Heart left ventricle (tissue), 16 donors: Measurements from ENCODE around the gene UNC5C. TPM values are rescaled to one million over a fixed set of nuclear protein-coding genes. Genes with fewer than 3 reads are reported as not detected.

Source experiments
- ATAC-seq, 4 donors: fragments of 200-7000 bp; cut with Tn5 transposase; one replicate each; pipeline ENCODE4 v1.9.1; 2020 to 2022; ENCODE audit warnings: moderate library complexity in 4 of 4, mild to moderate bottlenecking in 3 of 4, moderate number of reproducible peaks in 1 of 4
- DNase-seq, 5 donors: peaks; one replicate each; pipeline ENCODE4 v3.0.0-alpha.2; 2020
- H3K27ac ChIP-seq, 12 donors: fragments of 200-600 bp; sonication (generic) in 4 of 12; one replicate each; pipeline versions ENCODE4 v1.5.0 to v1.8.0; 2016 to 2022; ENCODE audit warnings: mild to moderate bottlenecking in 2 of 12
- H3K27me3 ChIP-seq, 9 donors: fragments of 200-600 bp; sonication (generic) in 2 of 9; one replicate each; pipeline versions ENCODE4 v1.5.1 to v1.8.0; 2016 to 2022; ENCODE audit warnings: mild to moderate bottlenecking in 3 of 9
- H3K36me3 ChIP-seq, 9 donors: fragments of 200-600 bp; sonication (generic) in 2 of 9; one replicate each; pipeline versions ENCODE4 v1.5.0 to v1.8.0; 2018 to 2022; ENCODE audit warnings: mild to moderate bottlenecking in 2 of 9
- H3K4me1 ChIP-seq, 12 donors: fragments of 200-600 bp; sonication (generic) in 4 of 12; one replicate each; pipeline versions ENCODE4 v1.5.0 to v1.8.0; 2016 to 2022; ENCODE audit warnings: mild to moderate bottlenecking in 3 of 12
- H3K4me3 ChIP-seq, 12 donors: fragments of 200-600 bp; sonication (generic) in 4 of 12; one replicate each; pipeline versions ENCODE4 v1.5.0 to v1.8.0; 2017 to 2022; ENCODE audit warnings: mild to moderate bottlenecking in 9 of 12, moderate library complexity in 4 of 12
- H3K9me3 ChIP-seq, 12 donors: fragments of 200-600 bp; sonication (generic) in 4 of 12; one replicate each; pipeline versions ENCODE4 v1.5.0 to v1.8.0; 2016 to 2022; ENCODE audit warnings: mild to moderate bottlenecking in 1 of 12
- CTCF ChIP-seq, 12 donors: fragments of 200-600 bp; sonication (generic) in 4 of 12; IDR thresholded peaks; one replicate each; pipeline versions ENCODE4 v1.5.0 to v1.8.0; 2018 to 2022; ENCODE audit warnings: antibody characterized with exemption in 12 of 12, mild to moderate bottlenecking in 5 of 12
- POLR2A ChIP-seq, 2 donors: fragments of 450-650 bp; IDR thresholded peaks; one replicate each; pipeline ENCODE4 v1.6.1; 2017; ENCODE audit warnings: antibody characterized with exemption in 2 of 2, mild to moderate bottlenecking in 2 of 2, moderate library complexity in 2 of 2
- WGBS, 4 donors: extraction: QIAGEN DNeasy Blood & Tissue Kit in 2 of 4; methylation state at CpG; one replicate each; pipeline versions ENCODE4 v1.1.5 to v1.1.7; 2013 to 2018; 5-methylcytosine and 5-hydroxymethylcytosine counted together
- intact Hi-C, 10 donors: fragments of 100-400 bp; cut with DNase I; formaldehyde crosslinking; loops; one replicate each; pipeline versions ENCODE4 v1.11.1 to v1.14.2; 2022
- polyA plus RNA-seq, 2 donors: library from polyadenylated mRNA; stranded (reverse); fragments of 200-250 nt; gene quantifications; one replicate each; pipeline ENCODE4 v1.2.3, GENCODE V29; 2013
- total RNA-seq, 9 donors: library from RNA; depleted of rRNA in 2 of 9; stranded (reverse); fragments of >200 nt in 2 of 9; fragmentation: NEBNext Ultra II Directional in 3 of 9; extraction: Animal tissue kit (Norgen Biotek cat#: 25700) in 3 of 9; gene quantifications; one replicate each; pipeline versions ENCODE4 v1.1.0 to v1.2.4, GENCODE V29; 2016 to 2023
- donor health status: ischemic (EF 13 %, LVEDD 7.1; RV severe dilation, severe dysfunction).
- donor health status: healthy with polysubstance abuse.
- donor health status: DM: no; HTN: yes; CAD: no.
- donor health status: DM: no; HTN: no; CAD: no.
- donor health status: ischemic (EF 25% LVEDD 6.9; RV normal size, moderate dysfunction).
- donor health status: ischemic (EF 25% LVEDD 5.7; RV mildly dilated, moderate dysfunction).
- donor health status: healthy.
- donor health status: DM: yes; HTN: yes; CAD: no.
- donor health status: ischemic (EF 35%, LVEDD 5.7; RV mildly dilated, moderate dysfunction).
- donor health status: nonischemic (EF 11% LVEDD 7.7; RV severe dilation, severe dysfunction).
- donor health status: DM: yes; HTN: yes; CAD: no.
- donor health status: PGD.
- donor health status: ischemic (EF 29% LVEDD 5.4; RV normal size, mild dysfunction).
- donor health status: nonischemic (EF 23%, LVEDD 6.1; RV moderate dilation, normal function).

Gene UNC5C
- total and polyA plus RNA-seq, 11 donors: 0.23 to 2.8 (median 1.7) TPM

GRCh38 chr4:95572304-95572991, 23.7 kb upstream of the UNC5C start:
- Histone ChIP-seq H3K36me3 (no peaks in the 10 kb centered on the region), H3K27ac (no peak overlapping the region), H3K4me1 (no peaks in the 10 kb centered on the region), H3K27me3 (no peaks in the 10 kb centered on the region), H3K4me3 (no peak overlapping the region), H3K9me3 (peaks cover 0 to 53% (median 9%) of the 10 kb centered on the region in 12 donors)
- peak in 2 of 4 donors; percentile 39 to 55 for ATAC-seq
- 37 to 41% (median 39%) methylated on average over 5 to 6 of the region's 6 CpGs for WGBS, 4 donors
- intact Hi-C loops: no loop called here
- DNase-seq: peak in 4 of 5 donors; percentile 25 to 68 (median 36)
- TF ChIP-seq CTCF (IDR thresholded peaks at IDR 0.05) (no peak), POLR2A (IDR thresholded peaks at IDR 0.05) (no peak)

GRCh38 chr4:95571577-95571976, 22.8 kb upstream of the UNC5C start:
- 93 to 100% (median 97%) methylated on average over 1 of the region's 1 CpG for WGBS, 4 donors
- no peak overlapping the region for H3K4me3 ChIP-seq
- H3K27ac ChIP-seq: no peak overlapping the region
- no peak for DNase-seq
- intact Hi-C loops: no loop called here
- TF ChIP-seq POLR2A (IDR thresholded peaks at IDR 0.05) (no peak), CTCF (IDR thresholded peaks at IDR 0.05) (no peak)
- no peaks in the 10 kb centered on the region for H3K27me3 ChIP-seq
- ATAC-seq: no peak
- H3K36me3 ChIP-seq: no peaks in the 10 kb centered on the region
- H3K9me3 ChIP-seq: peaks cover 0 to 57% (median 8%) of the 10 kb centered on the region in 12 donors
- H3K4me1 ChIP-seq: no peaks in the 10 kb centered on the region

GRCh38 chr4:95563638-95564337, 15.0 kb upstream of the UNC5C start:
- ATAC-seq (no peak), DNase-seq (no peak)
- no peaks in the 10 kb centered on the region for H3K27me3 ChIP-seq
- 82 to 84% (median 82%) methylated on average over 2 of the region's 2 CpGs for WGBS, 4 donors
- H3K36me3 ChIP-seq: no peaks in the 10 kb centered on the region
- H3K4me3 ChIP-seq: no peak overlapping the region
- H3K27ac ChIP-seq: no peak overlapping the region
- no peaks in the 10 kb centered on the region for H3K4me1 ChIP-seq
- TF ChIP-seq CTCF (IDR thresholded peaks at IDR 0.05): no peak
- TF ChIP-seq POLR2A (IDR thresholded peaks at IDR 0.05): no peak
- intact Hi-C loops: no loop called here
- peaks cover 0 to 14% (median 0%) of the 10 kb centered on the region in 12 donors for H3K9me3 ChIP-seq

GRCh38 chr4:95560774-95561173, 12.0 kb upstream of the UNC5C start:
- no peak overlapping the region for H3K4me3 ChIP-seq
- H3K4me1 ChIP-seq: no peaks in the 10 kb centered on the region
- ATAC-seq (no peak), DNase-seq (no peak)
- intact Hi-C loops: no loop called here
- no peaks in the 10 kb centered on the region for H3K27me3 ChIP-seq
- 57 to 73% (median 64%) methylated on average over 1 of the region's 1 CpG for WGBS, 4 donors
- TF ChIP-seq POLR2A (IDR thresholded peaks at IDR 0.05) (no peak), CTCF (IDR thresholded peaks at IDR 0.05) (no peak)
- H3K36me3 ChIP-seq: no peaks in the 10 kb centered on the region
- no peak overlapping the region for H3K27ac ChIP-seq
- H3K9me3 ChIP-seq: peaks cover 0 to 4% (median 0%) of the 10 kb centered on the region in 12 donors
